Heart left ventricle (tissue), 16 donors: Measurements from ENCODE around the gene GTPBP3. TPM values are rescaled to one million over a fixed set of nuclear protein-coding genes. Genes with fewer than 3 reads are reported as not detected.

Experiments
- ATAC-seq, 4 donors: fragments of 200-7000 bp; cut with Tn5 transposase; one replicate each; pipeline ENCODE4 v1.9.1; 2020 to 2022; ENCODE audit warnings: moderate library complexity in 4 of 4, mild to moderate bottlenecking in 3 of 4, moderate number of reproducible peaks in 1 of 4
- DNase-seq, 5 donors: peaks; one replicate each; pipeline ENCODE4 v3.0.0-alpha.2; 2020
- H3K27ac ChIP-seq, 12 donors: fragments of 200-600 bp; sonication (generic) in 4 of 12; one replicate each; pipeline versions ENCODE4 v1.5.0 to v1.8.0; 2016 to 2022; ENCODE audit warnings: mild to moderate bottlenecking in 2 of 12
- H3K27me3 ChIP-seq, 9 donors: fragments of 200-600 bp; sonication (generic) in 2 of 9; one replicate each; pipeline versions ENCODE4 v1.5.1 to v1.8.0; 2016 to 2022; ENCODE audit warnings: mild to moderate bottlenecking in 3 of 9
- H3K36me3 ChIP-seq, 9 donors: fragments of 200-600 bp; sonication (generic) in 2 of 9; one replicate each; pipeline versions ENCODE4 v1.5.0 to v1.8.0; 2018 to 2022; ENCODE audit warnings: mild to moderate bottlenecking in 2 of 9
- H3K4me1 ChIP-seq, 12 donors: fragments of 200-600 bp; sonication (generic) in 4 of 12; one replicate each; pipeline versions ENCODE4 v1.5.0 to v1.8.0; 2016 to 2022; ENCODE audit warnings: mild to moderate bottlenecking in 3 of 12
- H3K4me3 ChIP-seq, 12 donors: fragments of 200-600 bp; sonication (generic) in 4 of 12; one replicate each; pipeline versions ENCODE4 v1.5.0 to v1.8.0; 2017 to 2022; ENCODE audit warnings: mild to moderate bottlenecking in 9 of 12, moderate library complexity in 4 of 12
- H3K9me3 ChIP-seq, 12 donors: fragments of 200-600 bp; sonication (generic) in 4 of 12; one replicate each; pipeline versions ENCODE4 v1.5.0 to v1.8.0; 2016 to 2022; ENCODE audit warnings: mild to moderate bottlenecking in 1 of 12
- POLR2A ChIP-seq, 2 donors: fragments of 450-650 bp; IDR thresholded peaks; one replicate each; pipeline ENCODE4 v1.6.1; 2017; ENCODE audit warnings: antibody characterized with exemption in 2 of 2, mild to moderate bottlenecking in 2 of 2, moderate library complexity in 2 of 2
- WGBS, 4 donors: extraction: QIAGEN DNeasy Blood & Tissue Kit in 2 of 4; methylation state at CpG; one replicate each; pipeline versions ENCODE4 v1.1.5 to v1.1.7; 2013 to 2018; 5-methylcytosine and 5-hydroxymethylcytosine counted together
- intact Hi-C, 10 donors: fragments of 100-400 bp; cut with DNase I; formaldehyde crosslinking; loops; one replicate each; pipeline versions ENCODE4 v1.11.1 to v1.14.2; 2022
- polyA plus RNA-seq, 2 donors: library from polyadenylated mRNA; stranded (reverse); fragments of 200-250 nt; gene quantifications; one replicate each; pipeline ENCODE4 v1.2.3, GENCODE V29; 2013
- total RNA-seq, 9 donors: library from RNA; depleted of rRNA in 2 of 9; stranded (reverse); fragments of >200 nt in 2 of 9; fragmentation: NEBNext Ultra II Directional in 3 of 9; extraction: Animal tissue kit (Norgen Biotek cat#: 25700) in 3 of 9; gene quantifications; one replicate each; pipeline versions ENCODE4 v1.1.0 to v1.2.4, GENCODE V29; 2016 to 2023
- TF ChIP-seq, protein P1 (sequence below), 12 donors: fragments of 200-600 bp; sonication (generic) in 4 of 12; IDR thresholded peaks; one replicate each; pipeline versions ENCODE4 v1.5.0 to v1.8.0; 2018 to 2022; ENCODE audit warnings: antibody characterized with exemption in 12 of 12, mild to moderate bottlenecking in 5 of 12
- donor health status: ischemic (EF 13 %, LVEDD 7.1; RV severe dilation, severe dysfunction).
- donor health status: healthy with polysubstance abuse.
- donor health status: DM: no; HTN: yes; CAD: no.
- donor health status: DM: no; HTN: no; CAD: no.
- donor health status: ischemic (EF 25% LVEDD 6.9; RV normal size, moderate dysfunction).
- donor health status: ischemic (EF 25% LVEDD 5.7; RV mildly dilated, moderate dysfunction).
- donor health status: healthy.
- donor health status: DM: yes; HTN: yes; CAD: no.
- donor health status: ischemic (EF 35%, LVEDD 5.7; RV mildly dilated, moderate dysfunction).
- donor health status: nonischemic (EF 11% LVEDD 7.7; RV severe dilation, severe dysfunction).
- donor health status: DM: yes; HTN: yes; CAD: no.
- donor health status: PGD.
- donor health status: ischemic (EF 29% LVEDD 5.4; RV normal size, mild dysfunction).
- donor health status: nonischemic (EF 23%, LVEDD 6.1; RV moderate dilation, normal function).

The GTPBP3 gene
- total and polyA plus RNA-seq, 11 donors, result 6.3 to 20.1 (median 11.3) TPM

DNA sequence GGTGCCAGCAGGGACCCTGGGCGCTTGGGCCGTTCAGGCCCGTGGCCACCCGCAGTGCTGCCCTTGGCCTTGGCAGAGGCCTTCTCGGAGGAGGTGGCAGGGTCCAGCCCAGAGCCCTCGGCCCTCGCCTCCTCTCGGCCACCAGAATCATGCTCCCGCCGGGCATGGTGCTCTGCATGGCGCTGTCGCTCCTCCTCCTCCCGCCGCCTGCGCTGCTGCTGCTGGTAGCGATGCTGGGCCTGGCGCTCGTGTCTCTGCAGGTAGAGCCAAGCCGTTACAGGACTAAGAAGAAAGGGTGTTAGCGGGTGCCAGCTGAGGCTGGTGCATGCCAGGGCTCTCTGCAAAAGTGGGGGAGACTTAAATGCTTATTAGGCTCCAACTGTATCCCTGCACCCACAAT is 12.2 kb upstream of the GTPBP3 start:
- DNase-seq, result no peak
- Histone ChIP-seq H3K9me3 (no peaks in the 10 kb centered on the region), H3K36me3 (peaks cover 0 to 38% (median 18%) of the 10 kb centered on the region in 9 donors), H3K27ac (no peak overlapping the region), H3K4me1 (peaks cover 0 to 21% (median 0%) of the 10 kb centered on the region in 12 donors), H3K27me3 (peaks cover 0 to 14% (median 0%) of the 10 kb centered on the region in 9 donors), H3K4me3 (no peak overlapping the region)
- intact Hi-C loops, result no loop called here
- no peak for ATAC-seq
- no peak for TF ChIP-seq POLR2A (IDR thresholded peaks at IDR 0.05)
- TF ChIP-seq, protein P1, sequence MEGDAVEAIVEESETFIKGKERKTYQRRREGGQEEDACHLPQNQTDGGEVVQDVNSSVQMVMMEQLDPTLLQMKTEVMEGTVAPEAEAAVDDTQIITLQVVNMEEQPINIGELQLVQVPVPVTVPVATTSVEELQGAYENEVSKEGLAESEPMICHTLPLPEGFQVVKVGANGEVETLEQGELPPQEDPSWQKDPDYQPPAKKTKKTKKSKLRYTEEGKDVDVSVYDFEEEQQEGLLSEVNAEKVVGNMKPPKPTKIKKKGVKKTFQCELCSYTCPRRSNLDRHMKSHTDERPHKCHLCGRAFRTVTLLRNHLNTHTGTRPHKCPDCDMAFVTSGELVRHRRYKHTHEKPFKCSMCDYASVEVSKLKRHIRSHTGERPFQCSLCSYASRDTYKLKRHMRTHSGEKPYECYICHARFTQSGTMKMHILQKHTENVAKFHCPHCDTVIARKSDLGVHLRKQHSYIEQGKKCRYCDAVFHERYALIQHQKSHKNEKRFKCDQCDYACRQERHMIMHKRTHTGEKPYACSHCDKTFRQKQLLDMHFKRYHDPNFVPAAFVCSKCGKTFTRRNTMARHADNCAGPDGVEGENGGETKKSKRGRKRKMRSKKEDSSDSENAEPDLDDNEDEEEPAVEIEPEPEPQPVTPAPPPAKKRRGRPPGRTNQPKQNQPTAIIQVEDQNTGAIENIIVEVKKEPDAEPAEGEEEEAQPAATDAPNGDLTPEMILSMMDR (IDR thresholded peaks at IDR 0.05), result no peak
- 96 to 100% (median 97%) methylated on average over 20 of the region's 20 CpGs for WGBS, 4 donors

GRCh38 chr19:17325881-17326594 is 11.3 kb upstream of the GTPBP3 start:
- DNase-seq, result peak in 1 of 5 donors; percentile 58
- Histone ChIP-seq H3K4me1 (peaks cover 0 to 21% (median 0%) of the 10 kb centered on the region in 12 donors), H3K27ac (no peak overlapping the region), H3K9me3 (no peaks in the 10 kb centered on the region), H3K4me3 (no peak overlapping the region), H3K36me3 (peaks cover 0 to 36% (median 10%) of the 10 kb centered on the region in 9 donors), H3K27me3 (peaks cover 0 to 17% (median 0%) of the 10 kb centered on the region in 9 donors)
- WGBS, 4 donors, result 75 to 89% (median 80%) methylated on average over 17 of the region's 17 CpGs
- ATAC-seq, result no peak
- intact Hi-C loops, result no loop called here
- TF ChIP-seq POLR2A (IDR thresholded peaks at IDR 0.05), result no peak
- TF ChIP-seq, protein P1 (IDR thresholded peaks at IDR 0.05), result no peak

GRCh38 chr19:17326595-17326966 is 10.8 kb upstream of the GTPBP3 start:
- H3K4me1 ChIP-seq, result peaks cover 0 to 21% (median 0%) of the 10 kb centered on the region in 12 donors
- no peaks in the 10 kb centered on the region for H3K9me3 ChIP-seq
- H3K36me3 ChIP-seq, result peaks cover 0 to 31% (median 5%) of the 10 kb centered on the region in 9 donors
- no peak overlapping the region for H3K27ac ChIP-seq
- no peak for DNase-seq
- TF ChIP-seq, protein P1 (IDR thresholded peaks at IDR 0.05), result no peak
- intact Hi-C loops, result no loop called here
- H3K4me3 ChIP-seq, result no peak overlapping the region
- ATAC-seq, result no peak
- 79 to 83% (median 80%) methylated on average over 11 of the region's 11 CpGs for WGBS, 4 donors
- H3K27me3 ChIP-seq, result peaks cover 0 to 17% (median 0%) of the 10 kb centered on the region in 9 donors

- ATAC-seq (no peak), DNase-seq (no peak)
- Histone ChIP-seq H3K9me3 (no peaks in the 10 kb centered on the region), H3K36me3 (peaks cover 0 to 25% (median 0%) of the 10 kb centered on the region in 9 donors), H3K4me3 (no peak overlapping the region), H3K4me1 (peaks cover 0 to 21% (median 0%) of the 10 kb centered on the region in 12 donors), H3K27me3 (peaks cover 0 to 17% (median 0%) of the 10 kb centered on the region in 9 donors), H3K27ac (no peak overlapping the region)
- WGBS, 4 donors, result 93 to 97% (median 95%) methylated on average over 6 to 27 of the region's 27 CpGs
- intact Hi-C loops, result no loop called here
- TF ChIP-seq, protein P1 (IDR thresholded peaks at IDR 0.05), result no peak
- no peak for TF ChIP-seq POLR2A (IDR thresholded peaks at IDR 0.05)
Observed at GRCh38 chr19:17327068-17327653, 10.2 kb upstream of the GTPBP3 start.
